ENCODE results near the gene KAZALD1.
A peak's percentile ranks its signal among the peaks of the same experiment; 100 is the strongest.
"Not testable (repeated sequence)": the region's sequence is repeated elsewhere in the genome, so short reads cannot be mapped to it uniquely, and the experiment has no call there.

Gene KAZALD1

GRCh38 chr10:101027106-101027720 lies 34.6 kb upstream of the KAZALD1 start:
- peaks cover under 1% of the 10 kb centered on the region for H3K4me1 Mint-ChIP-seq
- H3K4me3 Mint-ChIP-seq: no peak overlapping the region
- no peaks in the 10 kb centered on the region for H3K9me3 Mint-ChIP-seq
- H3K27me3 Mint-ChIP-seq: no peaks in the 10 kb centered on the region
- no peak overlapping the region for H3K27ac Mint-ChIP-seq
- H3K36me3 Mint-ChIP-seq: no peaks in the 10 kb centered on the region

- H3K27ac Mint-ChIP-seq: no peak overlapping the region
- H3K9me3 Mint-ChIP-seq: no peaks in the 10 kb centered on the region
- no peaks in the 10 kb centered on the region for H3K27me3 Mint-ChIP-seq
- H3K4me3 Mint-ChIP-seq: no peak overlapping the region
- no peaks in the 10 kb centered on the region for H3K36me3 Mint-ChIP-seq
- H3K4me1 Mint-ChIP-seq: peaks cover 14% of the 10 kb centered on the region
Observed at GRCh38 chr10:101028446-101029337, 33.1 kb upstream of the KAZALD1 start.

GRCh38 chr10:101029520-101030295 lies 32.1 kb upstream of the KAZALD1 start:
- no peaks in the 10 kb centered on the region for H3K36me3 Mint-ChIP-seq
- no peak overlapping the region for H3K27ac Mint-ChIP-seq
- no peaks in the 10 kb centered on the region for H3K27me3 Mint-ChIP-seq
- H3K4me1 Mint-ChIP-seq: peaks cover 14% of the 10 kb centered on the region
- no peaks in the 10 kb centered on the region for H3K9me3 Mint-ChIP-seq
- no peak overlapping the region for H3K4me3 Mint-ChIP-seq

- H3K36me3 Mint-ChIP-seq: no peaks in the 10 kb centered on the region
- no peaks in the 10 kb centered on the region for H3K9me3 Mint-ChIP-seq
- peaks cover 14% of the 10 kb centered on the region for H3K4me1 Mint-ChIP-seq
- H3K4me3 Mint-ChIP-seq: peak overlapping the region; percentile 85
- no peaks in the 10 kb centered on the region for H3K27me3 Mint-ChIP-seq
- H3K27ac Mint-ChIP-seq: no peak overlapping the region
Observed at GRCh38 chr10:101030496-101031127, 31.2 kb upstream of the KAZALD1 start.

- Mint-ChIP-seq H3K27me3 (no peaks in the 10 kb centered on the region), H3K9me3 (no peaks in the 10 kb centered on the region), H3K36me3 (no peaks in the 10 kb centered on the region), H3K27ac (peak within 1 kb of the TSS; percentile 81), H3K4me1 (peaks cover 14% of the 10 kb centered on the region), H3K4me3 (peak within 1 kb of the TSS; percentile 85)
Observed at GRCh38 chr10:101031128-101031795, 30.5 kb upstream of the KAZALD1 start, which contains the start of the genes PDZD7 and SFXN3. Gene PDZD7, minus strand, starts transcription at chr10:101031129. Its CDS starts 910 bp downstream, at chr10:101030219. Gene SFXN3, plus strand, starts transcription at chr10:101031234. Its CDS starts 3,461 bp downstream, at chr10:101034695.

GRCh38 chr10:101031796-101032636 lies 29.8 kb upstream of the KAZALD1 start:
- Mint-ChIP-seq H3K27me3 (no peaks in the 10 kb centered on the region), H3K9me3 (no peaks in the 10 kb centered on the region), H3K36me3 (no peaks in the 10 kb centered on the region), H3K4me1 (peaks cover 14% of the 10 kb centered on the region), H3K4me3 (peak overlapping the region; percentile 85), H3K27ac (peak overlapping the region; percentile 81)

GRCh38 chr10:101032637-101033224 lies 29.1 kb upstream of the KAZALD1 start:
- Mint-ChIP-seq H3K27me3 (no peaks in the 10 kb centered on the region), H3K27ac (peak overlapping the region; percentile 33), H3K4me1 (peaks cover 14% of the 10 kb centered on the region), H3K36me3 (no peaks in the 10 kb centered on the region), H3K4me3 (peak overlapping the region; percentile 85), H3K9me3 (no peaks in the 10 kb centered on the region)

- Mint-ChIP-seq H3K36me3 (peaks cover 4% of the 10 kb centered on the region), H3K4me3 (peak overlapping the region; percentile 45), H3K27ac (no peak overlapping the region), H3K9me3 (no peaks in the 10 kb centered on the region), H3K4me1 (peaks cover 14% of the 10 kb centered on the region), H3K27me3 (no peaks in the 10 kb centered on the region)
Observed at GRCh38 chr10:101033276-101033675, 28.5 kb upstream of the KAZALD1 start.

- H3K36me3 Mint-ChIP-seq, H3K9me3 Mint-ChIP-seq, H3K27me3 Mint-ChIP-seq, H3K4me3 Mint-ChIP-seq, H3K27ac Mint-ChIP-seq: not testable (repeated sequence)
- H3K4me1 Mint-ChIP-seq: peaks cover 14% of the 10 kb centered on the region
Observed at GRCh38 chr10:101034404-101034803, 27.4 kb upstream of the KAZALD1 start.

GRCh38 chr10:101035314-101035713 lies 26.5 kb upstream of the KAZALD1 start:
- no peaks in the 10 kb centered on the region for H3K27me3 Mint-ChIP-seq
- peaks cover 14% of the 10 kb centered on the region for H3K4me1 Mint-ChIP-seq
- no peak overlapping the region for H3K4me3 Mint-ChIP-seq
- H3K27ac Mint-ChIP-seq: no peak overlapping the region
- no peaks in the 10 kb centered on the region for H3K9me3 Mint-ChIP-seq
- peaks cover 4% of the 10 kb centered on the region for H3K36me3 Mint-ChIP-seq

- no peaks in the 10 kb centered on the region for H3K9me3 Mint-ChIP-seq
- H3K4me3 Mint-ChIP-seq: no peak overlapping the region
Observed at GRCh38 chr10:101035916-101036702, 25.7 kb upstream of the KAZALD1 start.

GRCh38 chr10:101036726-101037125 lies 25.1 kb upstream of the KAZALD1 start:
- no peak overlapping the region for H3K27ac Mint-ChIP-seq
- peaks cover 4% of the 10 kb centered on the region for H3K36me3 Mint-ChIP-seq
- H3K9me3 Mint-ChIP-seq: no peaks in the 10 kb centered on the region
- no peak overlapping the region for H3K4me3 Mint-ChIP-seq
- peaks cover 23% of the 10 kb centered on the region for H3K4me1 Mint-ChIP-seq
- no peaks in the 10 kb centered on the region for H3K27me3 Mint-ChIP-seq

More at GRCh38 chr10:101035916-101036702, 25.7 kb upstream of the KAZALD1 start:
- no peak overlapping the region for H3K27ac Mint-ChIP-seq
- peaks cover 17% of the 10 kb centered on the region for H3K4me1 Mint-ChIP-seq
- peaks cover 4% of the 10 kb centered on the region for H3K36me3 Mint-ChIP-seq
- H3K27me3 Mint-ChIP-seq: no peaks in the 10 kb centered on the region

GRCh38 chr10:101038484-101038883 lies 23.3 kb upstream of the KAZALD1 start:
- Mint-ChIP-seq H3K9me3 (no peaks in the 10 kb centered on the region), H3K4me3 (no peak overlapping the region), H3K36me3 (peaks cover 4% of the 10 kb centered on the region), H3K27ac (no peak overlapping the region), H3K4me1 (peaks cover 27% of the 10 kb centered on the region), H3K27me3 (no peaks in the 10 kb centered on the region)

All from activated naive CD4-positive, alpha-beta T cell treated with anti-CD3 and anti-CD28 coated beads, Interleukin-2, amount 50 U/mL, for 24 hours (primary cell).